GM23248 (cell line): ENCODE results near the gene GTF2H4. TPM values are rescaled to one million over a fixed set of nuclear protein-coding genes. Genes with fewer than 3 reads are reported as not detected.

Source experiments
- DNase-seq: peaks from one replicate; pipeline ENCODE4 v3.0.0-alpha.2; 2015
- H2AFZ ChIP-seq: fragments of 200-600 bp; sonication (generic); 2 replicates; pipeline ENCODE4 v1.6.1; 2016; ENCODE audit warnings: antibody characterized with exemption
- H3F3A ChIP-seq: fragments of 200-600 bp; sonication (generic); 2 replicates; pipeline ENCODE4 v1.6.1; 2016; ENCODE audit warnings: mild to moderate bottlenecking, antibody characterized with exemption, mixed run types; ENCODE audit not compliant: insufficient read depth
- H3K27ac ChIP-seq: fragments of 200-600 bp; sonication (generic); 2 replicates; pipeline ENCODE4 v1.5.1; 2016; ENCODE audit warnings: mild to moderate bottlenecking
- H3K27me3 ChIP-seq: fragments of 200-600 bp; sonication (generic); replicated peaks from 2 replicates; pipeline ENCODE4 v1.6.1; 2016; ENCODE audit warnings: mild to moderate bottlenecking; ENCODE audit not compliant: insufficient read depth
- H3K36me3 ChIP-seq: fragments of 200-600 bp; sonication (generic); 2 replicates; pipeline ENCODE4 v1.6.1; 2016; ENCODE audit warnings: low read depth, mild to moderate bottlenecking
- H3K4me1 ChIP-seq: fragments of 200-600 bp; sonication (generic); 2 replicates; pipeline ENCODE4 v1.6.1; 2016; ENCODE audit warnings: mild to moderate bottlenecking; ENCODE audit not compliant: insufficient read depth
- H3K4me2 ChIP-seq: fragments of 200-600 bp; sonication (generic); one replicate; pipeline ENCODE4 v1.6.1; 2016; ENCODE audit warnings: mild to moderate bottlenecking; ENCODE audit not compliant: unreplicated experiment
- H3K4me3 ChIP-seq: fragments of 200-600 bp; sonication (generic); 2 replicates; pipeline ENCODE4 v1.5.1; 2016; ENCODE audit warnings: mild to moderate bottlenecking
- H3K79me2 ChIP-seq: fragments of 200-600 bp; sonication (generic); 2 replicates; pipeline ENCODE4 v1.6.1; 2016; ENCODE audit warnings: mild to moderate bottlenecking; ENCODE audit not compliant: insufficient read depth
- H3K9ac ChIP-seq: fragments of 200-600 bp; sonication (generic); 2 replicates; pipeline ENCODE4 v1.6.1; 2016; ENCODE audit warnings: mild to moderate bottlenecking
- H3K9me2 ChIP-seq: fragments of 200-600 bp; sonication (generic); 2 replicates; pipeline ENCODE4 v1.6.1; 2016; ENCODE audit warnings: mixed run types, mild to moderate bottlenecking, moderate library complexity; ENCODE audit not compliant: insufficient read depth
- H3K9me3 ChIP-seq: fragments of 200-600 bp; sonication (generic); one replicate; pipeline ENCODE4 v1.6.1; 2017; ENCODE audit warnings: low read depth
- H4K20me1 ChIP-seq: fragments of 200-600 bp; sonication (generic); 2 replicates; pipeline ENCODE4 v1.6.0; 2016; ENCODE audit not compliant: insufficient read depth
- EZH2 ChIP-seq: fragments of 200-600 bp; sonication (generic); IDR thresholded peaks from 2 replicates; pipeline ENCODE4 v1.6.1; 2018; ENCODE audit warnings: antibody characterized with exemption, mild to moderate bottlenecking; ENCODE audit not compliant: insufficient read depth, poor library complexity, severe bottlenecking
- EZH2phosphoT487 ChIP-seq: fragments of 200-600 bp; sonication (generic); IDR thresholded peaks from 2 replicates; pipeline ENCODE4 v1.6.1; 2018; ENCODE audit warnings: antibody characterized with exemption, moderate library complexity, mild to moderate bottlenecking, low read depth; ENCODE audit not compliant: insufficient read depth
- WGBS, 2 experiments: methylation state at CpG; one replicate each; pipeline ENCODE4 v1.1.6; 2015 to 2017; ENCODE audit warnings: low lambda C conversion rate in 2 of 2, low coverage in 1 of 2; ENCODE audit errors: missing lambda C conversion rate in 2 of 2; 5-methylcytosine and 5-hydroxymethylcytosine counted together
- in situ Hi-C: fragments of 300-500 bp; cut with MboI; formaldehyde crosslinking; loops from 2 replicates; pipeline ENCODE4 v1.15.0; 2020
- polyA plus RNA-seq: library from polyadenylated mRNA; unstranded; fragments of >200 nt; fragmentation: Nextera tagmentation; extraction: Ambion mirVana; gene quantifications from 2 replicates; pipeline ENCODE4 v1.2.1, GENCODE V29; 2016
- total RNA-seq: library from RNA; depleted of rRNA; stranded (reverse); fragments of >200 nt; shearing (Covaris generic); gene quantifications from 2 replicates; pipeline ENCODE4 v1.2.3, GENCODE V29; 2014

GTF2H4 gene
- total and polyA plus RNA-seq, 2 experiments from 2014 or later, result 5.3 to 21.7 TPM

DNA sequence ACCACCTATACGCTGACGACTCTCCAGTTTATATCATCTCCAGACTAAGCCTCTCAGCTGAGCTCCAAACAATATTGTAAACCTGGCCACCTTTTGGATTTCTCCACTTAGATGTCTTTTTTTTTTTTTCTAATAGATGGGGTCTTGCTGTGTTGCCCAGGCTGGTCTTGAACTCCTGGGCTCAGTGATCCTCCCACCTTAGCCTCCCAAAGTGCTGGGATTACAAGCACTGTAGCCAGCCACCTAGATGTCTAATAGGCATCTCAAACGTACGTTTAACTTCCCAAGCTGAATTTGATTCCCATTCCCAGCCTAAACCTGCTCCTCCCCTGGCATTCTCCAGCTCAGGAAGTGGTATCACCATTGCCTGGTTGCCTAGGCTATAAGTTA is 18.5 kb upstream of the GTF2H4 start:
- Histone ChIP-seq H2AFZ (no peak overlapping the region), H3K9me2 (no peaks in the 10 kb centered on the region), H3F3A (peaks cover 25% of the 10 kb centered on the region), H3K4me1 (peaks cover 35% of the 10 kb centered on the region), H3K4me2 (no peak overlapping the region), H3K36me3 (no peaks in the 10 kb centered on the region), H3K27ac (no peak overlapping the region), H3K79me2 (peaks cover 29% of the 10 kb centered on the region), H4K20me1 (no peaks in the 10 kb centered on the region), H3K4me3 (no peak overlapping the region), H3K9me3 (no peaks in the 10 kb centered on the region), H3K27me3 (no peaks in the 10 kb centered on the region), H3K9ac (no peak overlapping the region)
- no peak for TF ChIP-seq EZH2phosphoT487
- no peak for TF ChIP-seq EZH2
- in situ Hi-C loops, result no loop called here
- DNase-seq, result no peak
- WGBS, 2 experiments, result 75 to 77% methylated on average over 4 of the region's 4 CpGs

DNA sequence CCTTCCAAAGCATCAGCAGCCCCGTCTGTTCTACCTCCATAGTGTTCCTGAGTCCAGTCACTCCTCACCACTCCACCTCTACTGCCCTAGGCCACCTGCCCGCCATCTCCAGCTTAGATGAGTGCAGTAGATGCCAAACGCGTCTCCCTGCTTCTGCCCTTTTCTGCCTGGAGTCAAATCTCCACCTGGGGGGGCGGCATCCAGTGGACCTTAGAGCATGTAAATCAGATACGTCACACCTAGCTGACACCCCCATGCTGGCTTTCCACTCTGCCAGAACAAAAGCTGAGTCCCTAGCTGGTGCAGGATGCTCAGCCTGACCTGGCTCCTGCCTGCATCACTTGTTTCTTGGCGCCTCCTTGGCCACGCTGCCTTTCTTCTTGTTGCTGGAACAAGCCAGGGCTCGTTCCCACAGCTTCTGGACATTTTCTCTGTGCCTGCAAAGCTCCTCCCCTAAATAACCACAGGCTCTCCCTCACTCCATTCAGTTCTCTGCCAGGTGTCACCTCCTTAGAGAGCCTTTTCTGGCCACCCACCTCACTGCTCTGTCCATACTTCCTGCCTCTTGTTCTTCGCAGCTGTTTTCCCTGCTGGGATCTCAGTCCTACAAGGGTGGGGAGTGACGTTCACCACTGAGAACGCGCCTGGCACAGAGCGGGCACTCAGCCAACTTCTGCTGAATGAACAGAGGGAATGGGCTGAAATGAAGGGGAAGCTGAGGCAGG is 17.9 kb upstream of the GTF2H4 start:
- Histone ChIP-seq H3K27ac (no peak overlapping the region), H3F3A (peaks cover 25% of the 10 kb centered on the region), H3K4me1 (peaks cover 35% of the 10 kb centered on the region), H4K20me1 (no peaks in the 10 kb centered on the region), H3K36me3 (no peaks in the 10 kb centered on the region), H2AFZ (no peak overlapping the region), H3K9me2 (no peaks in the 10 kb centered on the region), H3K9ac (no peak overlapping the region), H3K79me2 (peaks cover 28% of the 10 kb centered on the region), H3K4me2 (no peak overlapping the region), H3K27me3 (no peaks in the 10 kb centered on the region), H3K4me3 (no peak overlapping the region), H3K9me3 (no peaks in the 10 kb centered on the region)
- 90% methylated on average over 14 of the region's 14 CpGs for WGBS, 2 experiments
- TF ChIP-seq EZH2, result no peak
- no peak for TF ChIP-seq EZH2phosphoT487
- DNase-seq, result no peak
- in situ Hi-C loops, result no loop called here

DNA sequence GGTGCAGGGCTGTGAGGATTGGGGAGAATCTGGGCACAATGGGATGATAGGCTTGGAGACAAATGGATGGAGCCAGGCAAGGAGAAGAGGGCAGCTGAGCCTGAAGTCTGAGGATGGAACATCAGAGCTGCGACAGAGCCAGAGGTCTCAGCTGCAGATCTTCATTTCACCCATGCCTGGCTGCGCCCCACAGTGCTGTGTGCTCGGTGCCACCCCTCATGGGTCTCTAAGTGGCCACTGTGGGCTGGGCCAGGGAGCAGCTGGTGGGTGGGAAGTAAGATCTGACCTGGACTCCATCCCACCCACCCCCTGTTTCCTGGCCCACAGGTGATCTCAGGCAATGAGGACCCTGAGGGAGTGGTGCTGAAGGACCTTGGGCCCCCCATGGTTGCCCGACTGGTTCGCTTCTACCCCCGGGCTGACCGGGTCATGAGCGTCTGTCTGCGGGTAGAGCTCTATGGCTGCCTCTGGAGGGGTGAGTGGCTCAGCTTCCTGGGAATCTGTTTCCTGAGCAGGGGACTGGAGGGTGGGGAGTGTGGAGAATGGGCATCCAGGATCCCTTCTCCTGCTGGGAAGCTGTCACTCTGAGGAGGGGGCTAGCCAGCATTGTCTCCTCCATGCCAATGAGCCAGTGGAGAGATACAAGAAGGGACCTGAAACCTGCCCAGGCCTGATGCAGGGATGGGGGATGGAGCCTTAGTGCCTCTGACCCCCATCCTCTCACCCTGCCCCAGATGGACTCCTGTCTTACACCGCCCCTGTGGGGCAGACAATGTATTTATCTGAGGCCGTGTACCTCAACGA is 17.2 kb upstream of the GTF2H4 start:
- no peak overlapping the region for H3K27ac ChIP-seq
- peaks cover 20% of the 10 kb centered on the region for H3K79me2 ChIP-seq
- DNase-seq, result no peak
- no peak overlapping the region for H3K4me3 ChIP-seq
- in situ Hi-C loops, result no loop called here
- H3K9me2 ChIP-seq, result no peaks in the 10 kb centered on the region
- H3K4me1 ChIP-seq, result peaks cover 29% of the 10 kb centered on the region
- no peaks in the 10 kb centered on the region for H4K20me1 ChIP-seq
- no peaks in the 10 kb centered on the region for H3K27me3 ChIP-seq
- H3K9me3 ChIP-seq, result no peaks in the 10 kb centered on the region
- WGBS, 2 experiments, result 90 to 91% methylated on average over 10 to 12 of the region's 12 CpGs
- TF ChIP-seq EZH2 (no peak), EZH2phosphoT487 (no peak)
- H2AFZ ChIP-seq, result no peak overlapping the region
- H3K4me2 ChIP-seq, result no peak overlapping the region
- H3F3A ChIP-seq, result peaks cover 20% of the 10 kb centered on the region
- no peaks in the 10 kb centered on the region for H3K36me3 ChIP-seq
- H3K9ac ChIP-seq, result no peak overlapping the region

DNA sequence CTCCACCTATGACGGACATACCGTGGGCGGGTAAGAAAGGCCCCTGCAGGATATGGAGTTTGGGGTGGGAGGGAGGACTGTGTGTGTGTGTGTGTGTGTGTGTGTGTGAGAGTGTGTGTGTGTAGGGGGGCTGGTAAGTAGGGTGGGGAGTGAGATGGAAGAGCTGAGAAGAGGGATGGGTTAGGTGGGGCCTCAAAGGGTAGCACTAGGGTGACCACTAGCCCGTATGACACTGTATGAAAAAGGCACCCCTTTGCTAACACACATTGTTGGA is 16.6 kb upstream of the GTF2H4 start:
- Histone ChIP-seq H3F3A (peaks cover 20% of the 10 kb centered on the region), H3K79me2 (peaks cover 17% of the 10 kb centered on the region), H3K9me2 (no peaks in the 10 kb centered on the region), H4K20me1 (no peaks in the 10 kb centered on the region), H3K9me3 (no peaks in the 10 kb centered on the region), H3K36me3 (no peaks in the 10 kb centered on the region), H3K4me1 (peaks cover 26% of the 10 kb centered on the region), H3K27me3 (no peaks in the 10 kb centered on the region), H3K4me2 (no peak overlapping the region), H2AFZ (no peak overlapping the region), H3K27ac (no peak overlapping the region), H3K9ac (no peak overlapping the region), H3K4me3 (no peak overlapping the region)
- WGBS, 2 experiments, result 98 to 100% methylated on average over 3 to 4 of the region's 4 CpGs
- DNase-seq, result no peak
- no peak for TF ChIP-seq EZH2
- TF ChIP-seq EZH2phosphoT487, result no peak
- in situ Hi-C loops, result no loop called here
